Stimulated activated CD4-positive, alpha-beta T cell treated with anti-CD3 and anti-CD28 coated beads, Interleukin-12 subunit alpha, Interleukin-12 subunit beta, amount 100 ng/mL, for 24 hours (primary cell): ENCODE measurements around the gene KRTAP27-1.
A peak's percentile ranks its signal among the peaks of the same experiment; 100 is the strongest.

ENCODE experiments used
- DNase-seq, 2 experiments: peaks; one replicate each; pipeline ENCODE4 v3.0.0-alpha.2; 2020; ENCODE audit warnings: low read depth in 2 of 2

The KRTAP27-1 gene

GRCh38 chr21:30337276-30337744 lies at the start of gene KRTAP27-1:
TSS of gene KRTAP27-1 (minus strand) at chr21:30337694. CDS start at chr21:30337668, 26 bp downstream.
- no peak for DNase-seq

- no peak for DNase-seq
Observed at GRCh38 chr21:30382201-30382600, 44.7 kb upstream of the KRTAP27-1 start.

- no peak for DNase-seq
Observed at GRCh38 chr21:30372139-30372770, 34.8 kb upstream of the KRTAP27-1 start, which contains the start of gene KRTAP13-2. TSS of gene KRTAP13-2 (minus strand) at chr21:30372271. CDS start at chr21:30372213, 58 bp downstream.

- no peak for DNase-seq
Observed at GRCh38 chr21:30355906-30356305, 18.4 kb upstream of the KRTAP27-1 start.

GRCh38 chr21:30354308-30355005 lies 17.0 kb upstream of the KRTAP27-1 start:
- no peak for DNase-seq

- no peak for DNase-seq
Observed at GRCh38 chr21:30351534-30351933, 14.0 kb upstream of the KRTAP27-1 start.

- DNase-seq: no peak
Observed at GRCh38 chr21:30349572-30349971, 12.1 kb upstream of the KRTAP27-1 start.

GRCh38 chr21:30348506-30348905 lies 11.0 kb upstream of the KRTAP27-1 start, which contains the start of gene KRTAP23-1:
TSS of gene KRTAP23-1 (minus strand) at chr21:30348606. CDS start at chr21:30348606, 0 bp downstream.
- DNase-seq: no peak

GRCh38 chr21:30345014-30345413 lies 7.5 kb upstream of the KRTAP27-1 start:
- no peak for DNase-seq

- peak; percentile 5 to 28 for DNase-seq
Observed at GRCh38 chr21:30340714-30341573, 3.5 kb upstream of the KRTAP27-1 start.

- no peak for DNase-seq
Observed at GRCh38 chr21:30338717-30339116, 1.2 kb upstream of the KRTAP27-1 start.

- DNase-seq: no peak
Observed at GRCh38 chr21:30337772-30338171, 278 bp upstream of the KRTAP27-1 start.

- no peak for DNase-seq
Observed at GRCh38 chr21:30336596-30336995, 898 bp downstream of the KRTAP27-1 start.

- DNase-seq: no peak
Observed at GRCh38 chr21:30333736-30334135, 3.8 kb downstream of the KRTAP27-1 start.

GRCh38 chr21:30332681-30333080 lies 4.8 kb downstream of the KRTAP27-1 start:
- no peak for DNase-seq

GRCh38 chr21:30329203-30329875 lies 8.2 kb downstream of the KRTAP27-1 start:
- no peak for DNase-seq

GRCh38 chr21:30326390-30326789 lies 11.1 kb downstream of the KRTAP27-1 start:
- DNase-seq: no peak

GRCh38 chr21:30320215-30320614 lies 17.3 kb downstream of the KRTAP27-1 start, which contains the start of gene KRTAP26-1:
TSS of gene KRTAP26-1 (minus strand) at chr21:30320315. CDS start at chr21:30320035, 280 bp downstream.
- no peak for DNase-seq

- DNase-seq: no peak
Observed at GRCh38 chr21:30315701-30316100, 21.8 kb downstream of the KRTAP27-1 start.

GRCh38 chr21:30306884-30307283 lies 30.6 kb downstream of the KRTAP27-1 start:
- no peak for DNase-seq

- DNase-seq: no peak
Observed at GRCh38 chr21:30305136-30305535, 32.4 kb downstream of the KRTAP27-1 start.
